C4-2B (cell line): Measurements from ENCODE around the gene PFKFB4.

Experiments used
- ZFX ChIP-seq: fragments of 450-650 bp; IDR thresholded peaks from 2 replicates; pipeline ENCODE4 v1.6.1; 2017
- TF ChIP-seq, protein P1 (sequence below): fragments of 450-650 bp; conservative IDR thresholded peaks from 2 replicates; pipeline ENCODE4 v1.5.1; 2017; ENCODE audit warnings: mild to moderate bottlenecking

DNA sequence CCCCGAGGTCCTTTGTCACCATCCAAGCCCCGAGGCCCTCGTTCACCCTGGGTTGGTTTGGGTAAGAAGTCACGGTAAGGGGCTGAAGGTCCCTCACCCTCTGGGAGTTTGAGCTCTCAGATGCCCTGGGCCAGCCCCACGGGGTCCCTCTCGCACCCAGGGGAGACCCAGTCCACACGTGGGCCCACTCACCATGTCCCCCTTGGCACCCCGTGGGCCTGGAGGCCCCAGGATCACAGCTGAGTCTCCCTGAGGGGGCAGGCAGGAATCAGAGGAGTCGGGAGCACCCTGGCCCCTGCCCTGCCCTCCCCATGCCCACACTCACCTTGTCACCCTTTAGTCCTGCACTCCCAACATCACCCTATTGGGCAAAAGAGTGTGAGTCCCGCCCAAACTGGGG lies 12.8 kb upstream of the PFKFB4 start:
- TF ChIP-seq, protein P1, sequence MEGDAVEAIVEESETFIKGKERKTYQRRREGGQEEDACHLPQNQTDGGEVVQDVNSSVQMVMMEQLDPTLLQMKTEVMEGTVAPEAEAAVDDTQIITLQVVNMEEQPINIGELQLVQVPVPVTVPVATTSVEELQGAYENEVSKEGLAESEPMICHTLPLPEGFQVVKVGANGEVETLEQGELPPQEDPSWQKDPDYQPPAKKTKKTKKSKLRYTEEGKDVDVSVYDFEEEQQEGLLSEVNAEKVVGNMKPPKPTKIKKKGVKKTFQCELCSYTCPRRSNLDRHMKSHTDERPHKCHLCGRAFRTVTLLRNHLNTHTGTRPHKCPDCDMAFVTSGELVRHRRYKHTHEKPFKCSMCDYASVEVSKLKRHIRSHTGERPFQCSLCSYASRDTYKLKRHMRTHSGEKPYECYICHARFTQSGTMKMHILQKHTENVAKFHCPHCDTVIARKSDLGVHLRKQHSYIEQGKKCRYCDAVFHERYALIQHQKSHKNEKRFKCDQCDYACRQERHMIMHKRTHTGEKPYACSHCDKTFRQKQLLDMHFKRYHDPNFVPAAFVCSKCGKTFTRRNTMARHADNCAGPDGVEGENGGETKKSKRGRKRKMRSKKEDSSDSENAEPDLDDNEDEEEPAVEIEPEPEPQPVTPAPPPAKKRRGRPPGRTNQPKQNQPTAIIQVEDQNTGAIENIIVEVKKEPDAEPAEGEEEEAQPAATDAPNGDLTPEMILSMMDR, result no peak
- TF ChIP-seq ZFX, result no peak
